SK-N-SH treated with all-trans-retinoic acid at 6 μM for 48 hours (cell line): Measurements from ENCODE around the gene PCGF6.

ENCODE experiments used
- ZNF565 ChIP-seq: fragments of 450-650 bp; formaldehyde crosslinking; conservative IDR thresholded peaks from 2 replicates; pipeline ENCODE4 v1.5.0; 2020; ENCODE audit warnings: low read depth, mild to moderate bottlenecking, moderate library complexity
- TF ChIP-seq, protein P1 (sequence below): fragments of 250-450 bp; sonication (Bioruptor Pico); IDR thresholded peaks from 2 replicates; pipeline ENCODE4 v1.5.0; 2020; ENCODE audit warnings: mild to moderate bottlenecking, moderate library complexity

DNA sequence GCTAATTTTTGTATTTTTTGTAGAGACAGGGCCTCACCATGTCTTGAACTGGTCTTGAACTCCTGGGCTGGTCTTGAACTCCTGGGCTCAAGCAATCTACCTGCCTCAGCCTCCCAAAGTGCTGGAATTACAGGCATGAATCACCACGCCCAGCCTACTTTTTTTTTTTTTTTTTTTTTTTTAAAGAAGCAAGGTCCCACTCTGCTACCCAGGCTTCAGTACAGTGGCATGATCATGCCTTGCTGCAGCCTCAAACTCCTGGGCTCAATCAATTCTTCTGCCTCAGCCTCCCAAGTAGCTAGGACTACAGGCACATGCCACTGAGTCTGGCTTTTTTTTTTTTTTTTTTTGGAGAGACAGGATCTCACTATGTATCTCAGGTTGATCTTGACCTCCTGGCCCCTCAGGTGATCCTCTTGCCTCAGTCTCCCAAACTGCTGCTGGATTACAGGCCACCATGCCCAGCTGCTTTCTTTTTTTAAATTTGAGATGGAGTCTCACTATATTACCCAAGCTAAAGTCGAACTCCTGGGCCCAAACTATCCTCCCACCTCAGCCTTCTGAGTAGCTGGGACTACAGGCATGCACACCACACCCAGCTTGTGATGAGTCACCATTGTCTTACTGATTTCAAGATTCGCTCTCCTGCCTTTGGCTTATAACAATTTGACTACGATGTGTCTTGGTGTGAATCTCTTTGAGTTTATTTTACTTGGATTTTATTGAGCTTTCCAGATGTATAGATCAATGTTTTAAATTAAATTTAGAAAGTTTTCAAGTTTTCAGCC, 96.2 kb downstream of the PCGF6 start:
- TF ChIP-seq ZNF565 (CRISPR knock-in tag) = no peak
- TF ChIP-seq, protein P1, sequence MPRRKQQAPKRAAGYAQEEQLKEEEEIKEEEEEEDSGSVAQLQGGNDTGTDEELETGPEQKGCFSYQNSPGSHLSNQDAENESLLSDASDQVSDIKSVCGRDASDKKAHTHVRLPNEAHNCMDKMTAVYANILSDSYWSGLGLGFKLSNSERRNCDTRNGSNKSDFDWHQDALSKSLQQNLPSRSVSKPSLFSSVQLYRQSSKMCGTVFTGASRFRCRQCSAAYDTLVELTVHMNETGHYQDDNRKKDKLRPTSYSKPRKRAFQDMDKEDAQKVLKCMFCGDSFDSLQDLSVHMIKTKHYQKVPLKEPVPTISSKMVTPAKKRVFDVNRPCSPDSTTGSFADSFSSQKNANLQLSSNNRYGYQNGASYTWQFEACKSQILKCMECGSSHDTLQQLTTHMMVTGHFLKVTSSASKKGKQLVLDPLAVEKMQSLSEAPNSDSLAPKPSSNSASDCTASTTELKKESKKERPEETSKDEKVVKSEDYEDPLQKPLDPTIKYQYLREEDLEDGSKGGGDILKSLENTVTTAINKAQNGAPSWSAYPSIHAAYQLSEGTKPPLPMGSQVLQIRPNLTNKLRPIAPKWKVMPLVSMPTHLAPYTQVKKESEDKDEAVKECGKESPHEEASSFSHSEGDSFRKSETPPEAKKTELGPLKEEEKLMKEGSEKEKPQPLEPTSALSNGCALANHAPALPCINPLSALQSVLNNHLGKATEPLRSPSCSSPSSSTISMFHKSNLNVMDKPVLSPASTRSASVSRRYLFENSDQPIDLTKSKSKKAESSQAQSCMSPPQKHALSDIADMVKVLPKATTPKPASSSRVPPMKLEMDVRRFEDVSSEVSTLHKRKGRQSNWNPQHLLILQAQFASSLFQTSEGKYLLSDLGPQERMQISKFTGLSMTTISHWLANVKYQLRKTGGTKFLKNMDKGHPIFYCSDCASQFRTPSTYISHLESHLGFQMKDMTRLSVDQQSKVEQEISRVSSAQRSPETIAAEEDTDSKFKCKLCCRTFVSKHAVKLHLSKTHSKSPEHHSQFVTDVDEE (CRISPR knock-in tag) = no peak
